OCI-LY7 (cell line): ENCODE data around the gene GIPR. TPM values are rescaled to one million over a fixed set of nuclear protein-coding genes. Genes with fewer than 3 reads are reported as not detected.

ENCODE experiments used
- BruUV-seq: library from RNA; stranded (reverse); fragments of 400-500 nt; replicated peaks from 2 replicates; lab custom pipeline; 2021; lab: Mats Ljungman, UMichigan
- CTCF ChIA-PET: fragments of 300-600 bp; sonication (Branson Sonifier 250); formaldehyde crosslinking; loops from one replicate; lab custom pipeline; 2022; ENCODE audit warnings: antibody characterized with exemption; ENCODE audit not compliant: unreplicated experiment; lab: Charles Lee
- POLR2A ChIA-PET: fragments of 300-600 bp; sonication (Branson Sonifier 250); formaldehyde crosslinking; loops from one replicate; lab custom pipeline; 2022; ENCODE audit warnings: antibody characterized with exemption; lab: Charles Lee
- DNase-seq: peaks from one replicate; pipeline ENCODE4 v3.0.0-alpha.2; 2015; ENCODE audit warnings: low spot score
- H2AFZ ChIP-seq: fragments of 200-600 bp; sonication (generic), shearing (Covaris generic); 2 replicates; pipeline ENCODE4 v1.6.1; 2014; ENCODE audit warnings: mild to moderate bottlenecking, antibody characterized with exemption, low read length, moderate library complexity
- H3K27ac ChIP-seq: fragments of 200-600 bp; sonication (generic); 2 replicates; pipeline ENCODE4 v1.5.1; 2014; ENCODE audit warnings: mixed run types, low read depth, mild to moderate bottlenecking, moderate library complexity, low read length, inconsistent platforms; ENCODE audit not compliant: poor library complexity, severe bottlenecking
- H3K36me3 ChIP-seq: fragments of 200-600 bp; sonication (generic); 2 replicates; pipeline ENCODE4 v1.6.1; 2014; ENCODE audit warnings: mild to moderate bottlenecking, antibody characterized with exemption, low read length, moderate library complexity, mixed read lengths; ENCODE audit not compliant: insufficient read depth
- H3K4me1 ChIP-seq: fragments of 200-600 bp; sonication (generic); 2 replicates; pipeline ENCODE4 v1.5.1; 2014; ENCODE audit warnings: mild to moderate bottlenecking, low read length; ENCODE audit not compliant: insufficient read depth, poor library complexity, severe bottlenecking
- H3K4me2 ChIP-seq: fragments of 200-600 bp; sonication (generic); 2 replicates; pipeline ENCODE4 v1.6.1; 2014; ENCODE audit warnings: mild to moderate bottlenecking, low read length
- H3K4me3 ChIP-seq: fragments of 200-600 bp; sonication (generic); 2 replicates; pipeline ENCODE4 v1.5.1; 2014; ENCODE audit warnings: mild to moderate bottlenecking, low read depth, low read length; ENCODE audit not compliant: poor library complexity, severe bottlenecking
- H3K79me2 ChIP-seq: fragments of 200-600 bp; sonication (generic); 2 replicates; pipeline ENCODE4 v1.6.1; 2016; ENCODE audit warnings: low read depth, mild to moderate bottlenecking, low read length, moderate library complexity, mixed read lengths; ENCODE audit not compliant: insufficient read depth
- H3K9me2 ChIP-seq: fragments of 200-600 bp; sonication (generic); 2 replicates; pipeline ENCODE4 v1.6.1; 2016; ENCODE audit warnings: mild to moderate bottlenecking, low read length, mixed read lengths; ENCODE audit not compliant: insufficient read depth
- H3K9me3 ChIP-seq: fragments of 200-600 bp; sonication (generic); 2 replicates; pipeline ENCODE4 v1.6.1; 2014; ENCODE audit warnings: mild to moderate bottlenecking, mixed run types, low read length, mixed read lengths
- H4K20me1 ChIP-seq: fragments of 200-600 bp; sonication (generic); 2 replicates; pipeline ENCODE4 v1.6.1; 2014; ENCODE audit warnings: mild to moderate bottlenecking, antibody characterized with exemption, low read length, moderate library complexity, mixed read lengths; ENCODE audit not compliant: insufficient read depth
- EZH2phosphoT487 ChIP-seq: fragments of 200-600 bp; sonication (generic); IDR thresholded peaks from 2 replicates; pipeline ENCODE4 v1.6.1; 2018; ENCODE audit warnings: low read depth, borderline replicate concordance, mild to moderate bottlenecking, mixed run types, antibody characterized with exemption, low read length, moderate library complexity, mixed read lengths
- intact Hi-C: fragments of 100-400 bp; cut with micrococcal nuclease; formaldehyde crosslinking; loops from one replicate; pipeline ENCODE4 v1.10.0; 2022; ENCODE audit not compliant: unreplicated experiment
- total RNA-seq, 2 experiments: library from RNA; depleted of rRNA in 1 of 2; stranded (reverse); fragments of >200 nt in 1 of 2; shearing (Covaris generic) in 1 of 2; gene quantifications; 2 replicates each; pipeline ENCODE4 v1.2.3, GENCODE V29; 2014 to 2022
- TF ChIP-seq, protein P1 (sequence below): fragments of 200-600 bp; sonication (generic); conservative IDR thresholded peaks from 2 replicates; pipeline ENCODE4 v1.5.1; 2014; ENCODE audit warnings: mild to moderate bottlenecking, antibody characterized with exemption, low read length, moderate library complexity, mixed read lengths

Gene GIPR
- total RNA-seq, 2 experiments from 2014 or later, result 7.9 to 23.3 TPM

GRCh38 chr19:45710356-45711130, 42.5 kb downstream of the GIPR start:
- Histone ChIP-seq H3K79me2 (peaks cover 32% of the 10 kb centered on the region; the same call in 1 of the 2 replicates), H3K4me1 (peaks cover 64% of the 10 kb centered on the region), H3K4me2 (peak overlapping the region; percentile 57), H3K27ac (peak overlapping the region; percentile 59), H2AFZ (no peak overlapping the region), H3K4me3 (peak overlapping the region; percentile 31), H3K9me3 (peaks cover 6% of the 10 kb centered on the region; the same call in 1 of the 2 replicates), H3K9me2 (no peaks in the 10 kb centered on the region), H3K36me3 (peaks cover 32% of the 10 kb centered on the region), H4K20me1 (no peaks in the 10 kb centered on the region)
- peak; percentile 25 for DNase-seq
- intact Hi-C loops, result no loop called here
- CTCF ChIA-PET, result interaction anchor here (0.6 to 1.4 kb wide), 2 partner anchors 19 to 36 kb away, joined by 3 read pairs; partner anchors contain the start of genes QPCTL and SNRPD2
- TF ChIP-seq EZH2phosphoT487, result no peak
- TF ChIP-seq, protein P1, sequence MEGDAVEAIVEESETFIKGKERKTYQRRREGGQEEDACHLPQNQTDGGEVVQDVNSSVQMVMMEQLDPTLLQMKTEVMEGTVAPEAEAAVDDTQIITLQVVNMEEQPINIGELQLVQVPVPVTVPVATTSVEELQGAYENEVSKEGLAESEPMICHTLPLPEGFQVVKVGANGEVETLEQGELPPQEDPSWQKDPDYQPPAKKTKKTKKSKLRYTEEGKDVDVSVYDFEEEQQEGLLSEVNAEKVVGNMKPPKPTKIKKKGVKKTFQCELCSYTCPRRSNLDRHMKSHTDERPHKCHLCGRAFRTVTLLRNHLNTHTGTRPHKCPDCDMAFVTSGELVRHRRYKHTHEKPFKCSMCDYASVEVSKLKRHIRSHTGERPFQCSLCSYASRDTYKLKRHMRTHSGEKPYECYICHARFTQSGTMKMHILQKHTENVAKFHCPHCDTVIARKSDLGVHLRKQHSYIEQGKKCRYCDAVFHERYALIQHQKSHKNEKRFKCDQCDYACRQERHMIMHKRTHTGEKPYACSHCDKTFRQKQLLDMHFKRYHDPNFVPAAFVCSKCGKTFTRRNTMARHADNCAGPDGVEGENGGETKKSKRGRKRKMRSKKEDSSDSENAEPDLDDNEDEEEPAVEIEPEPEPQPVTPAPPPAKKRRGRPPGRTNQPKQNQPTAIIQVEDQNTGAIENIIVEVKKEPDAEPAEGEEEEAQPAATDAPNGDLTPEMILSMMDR, result no peak
- POLR2A ChIA-PET, result interaction anchor here (0.6 to 1.6 kb wide), 8 partner anchors 11 to 125 kb away, joined by 3 to 10 read pairs (median 4); partner anchors contain the start of genes FBXO46 and QPCTL
- BruUV-seq, result no TSS peak

DNA sequence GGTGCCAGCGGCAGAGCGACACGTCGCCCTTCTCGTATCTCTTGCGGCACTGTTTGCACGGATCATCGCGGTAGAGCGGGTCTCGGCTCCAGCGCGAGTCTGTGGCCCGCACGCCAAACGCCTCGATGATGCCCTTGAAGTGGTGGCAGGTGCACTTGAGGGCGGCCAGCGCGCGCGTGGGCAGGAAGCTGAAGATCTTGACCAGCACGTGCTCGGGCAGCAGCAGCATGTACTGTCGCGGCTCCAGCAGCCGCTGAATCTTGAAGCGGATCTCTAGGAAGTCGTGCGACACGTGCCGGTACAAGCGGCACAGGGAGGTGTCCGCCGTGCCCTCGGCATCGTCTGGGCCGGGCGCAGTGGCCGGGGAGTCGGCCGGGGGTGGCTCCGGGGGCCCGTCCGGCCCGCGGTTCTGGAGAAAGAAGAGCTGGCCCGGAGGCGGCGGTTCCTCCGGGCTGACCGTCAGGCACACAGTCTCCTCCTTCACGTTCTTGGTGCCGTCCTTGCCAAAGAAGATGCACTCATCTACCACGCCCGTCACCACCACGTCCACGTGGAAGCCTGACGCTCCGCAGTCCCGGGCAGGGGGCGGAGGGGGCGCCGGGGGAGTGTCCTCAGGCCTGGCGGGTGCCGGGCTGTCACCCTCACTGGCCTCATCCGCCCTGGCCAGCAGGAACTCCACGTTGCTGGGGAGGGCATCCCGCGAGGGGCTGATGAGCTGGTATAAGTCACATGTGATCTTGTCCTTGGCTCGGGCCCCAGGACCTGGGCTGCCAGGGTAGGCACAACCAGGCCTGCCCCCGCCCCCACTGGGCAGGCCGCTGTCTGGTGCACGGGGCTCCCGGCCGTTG, 44.1 kb downstream of the GIPR start:
- Histone ChIP-seq H3K9me2 (no peaks in the 10 kb centered on the region), H4K20me1 (no peaks in the 10 kb centered on the region), H3K79me2 (peaks cover 46% of the 10 kb centered on the region), H3K4me2 (no peak overlapping the region), H3K4me1 (peaks cover 59% of the 10 kb centered on the region), H3K9me3 (no peaks in the 10 kb centered on the region), H3K36me3 (peaks cover 26% of the 10 kb centered on the region), H3K4me3 (no peak overlapping the region), H2AFZ (no peak overlapping the region), H3K27ac (no peak overlapping the region)
- POLR2A ChIA-PET, result interaction anchor here (1.2 kb wide), 1 partner anchor 13 kb away, joined by 3 read pairs; no protein-coding TSS in a partner anchor
- intact Hi-C loops, result no loop called here
- CTCF ChIA-PET, result no interaction called here
- BruUV-seq, result no TSS peak
- TF ChIP-seq, protein P1, result no peak
- no peak for TF ChIP-seq EZH2phosphoT487
- no peak for DNase-seq
